Ascending aorta (tissue), 2 donors: ENCODE results near the gene KCNMA1. TPM values are rescaled to one million over a fixed set of nuclear protein-coding genes. Genes with fewer than 3 reads are reported as not detected.

Source experiments
- DNase-seq, 2 donors: peaks; one replicate each; pipeline ENCODE4 v3.0.0-alpha.2; 2019; ENCODE audit warnings: low spot score in 2 of 2
- H3K27ac ChIP-seq, 2 donors: fragments of 200-600 bp; sonication (generic); one replicate each; pipeline ENCODE4 v1.5.1; 2016 to 2017; ENCODE audit warnings: mild to moderate bottlenecking in 1 of 2
- H3K27me3 ChIP-seq: fragments of 200-600 bp; sonication (generic); one replicate; pipeline ENCODE4 v1.5.1; 2017
- H3K36me3 ChIP-seq, 2 donors: fragments of 200-600 bp; sonication (generic); one replicate each; pipeline ENCODE4 v1.5.1; 2016
- H3K4me1 ChIP-seq, 2 donors: fragments of 200-600 bp; sonication (generic); one replicate each; pipeline ENCODE4 v1.5.1; 2016 to 2017; ENCODE audit warnings: mild to moderate bottlenecking in 1 of 2
- H3K4me3 ChIP-seq, 2 donors: fragments of 200-600 bp; sonication (generic); one replicate each; pipeline ENCODE4 v1.5.1; 2016 to 2017; ENCODE audit warnings: mild to moderate bottlenecking in 1 of 2
- H3K9me3 ChIP-seq, 2 donors: fragments of 200-600 bp; sonication (generic); one replicate each; pipeline ENCODE4 v1.5.1; 2016
- intact Hi-C: fragments of 100-400 bp; cut with DNase I; formaldehyde crosslinking; loops from one replicate; pipeline ENCODE4 v1.15.1; 2023
- total RNA-seq: library from RNA; depleted of rRNA; stranded (reverse); fragments of >200 nt; gene quantifications from one replicate; pipeline ENCODE4 v1.1.0, GENCODE V29; 2016
- TF ChIP-seq, protein P1 (sequence below), 3 experiments: fragments of 200-600 bp in 2 of 3; fragments of 450-650 bp in 1 of 3; sonication (generic) in 2 of 3; IDR thresholded peaks; one replicate each; pipeline ENCODE4 v1.5.1; 2016 to 2019; ENCODE audit warnings: antibody characterized with exemption in 3 of 3, mild to moderate bottlenecking in 1 of 3, moderate library complexity in 1 of 3

KCNMA1 gene
- total RNA-seq, 1 donor from 2014 or later: 28.6 TPM

DNA sequence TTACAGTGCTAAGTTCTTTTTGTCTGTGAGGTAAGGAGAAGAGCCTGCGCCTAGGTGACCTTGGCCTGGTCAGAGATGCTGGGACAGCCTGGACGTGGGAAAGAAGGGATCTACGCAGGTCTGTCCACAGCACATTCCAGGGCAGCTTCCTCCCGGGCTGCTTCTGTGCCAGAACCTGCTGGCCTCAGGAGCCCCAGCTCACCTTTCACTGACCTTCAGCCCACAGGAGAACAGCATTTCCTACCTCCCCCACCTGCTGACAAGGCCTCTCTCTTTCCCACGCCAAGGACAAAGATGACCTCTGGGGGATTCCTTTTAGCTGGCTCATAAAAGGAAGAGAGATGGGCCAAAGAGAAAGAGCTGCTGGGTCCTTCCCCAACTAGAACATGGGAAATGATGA, 260.6 kb downstream of the KCNMA1 start:
- H3K4me1 ChIP-seq: peaks cover 0 to 14% of the 10 kb centered on the region in 2 donors

DNA sequence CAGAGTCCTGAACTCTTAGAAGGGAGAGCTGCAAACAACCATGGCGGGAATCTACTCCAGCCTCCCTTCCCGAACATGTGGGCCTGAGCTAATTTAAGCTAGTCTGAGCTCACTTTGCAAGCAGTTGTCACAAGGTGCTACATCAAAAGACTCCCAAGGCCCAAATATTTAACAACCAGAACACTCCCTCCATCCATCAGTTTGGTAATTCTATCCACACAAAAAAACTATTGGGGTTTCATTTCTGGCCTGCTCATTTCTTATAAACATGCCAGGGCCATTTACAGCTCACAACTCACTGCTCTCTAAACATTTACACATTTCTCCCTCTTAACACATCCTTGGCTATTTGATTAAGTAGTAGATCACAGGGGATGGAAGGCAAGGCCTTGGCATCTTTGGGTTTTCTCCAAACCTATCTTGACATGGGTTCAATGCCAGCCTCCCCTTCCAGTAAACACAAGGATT, 263.4 kb downstream of the KCNMA1 start:
- Histone ChIP-seq H3K4me3 (no peak overlapping the region), H3K36me3 (no peaks in the 10 kb centered on the region), H3K9me3 (peaks cover 0 to 2% of the 10 kb centered on the region in 2 donors), H3K4me1 (peaks cover 0 to 19% of the 10 kb centered on the region in 2 donors), H3K27ac (peak overlapping the region; percentile 33 to 39), H3K27me3 (no peaks in the 10 kb centered on the region)
- peak in 1 of 2 donors; percentile 54 for DNase-seq
- TF ChIP-seq, protein P1, sequence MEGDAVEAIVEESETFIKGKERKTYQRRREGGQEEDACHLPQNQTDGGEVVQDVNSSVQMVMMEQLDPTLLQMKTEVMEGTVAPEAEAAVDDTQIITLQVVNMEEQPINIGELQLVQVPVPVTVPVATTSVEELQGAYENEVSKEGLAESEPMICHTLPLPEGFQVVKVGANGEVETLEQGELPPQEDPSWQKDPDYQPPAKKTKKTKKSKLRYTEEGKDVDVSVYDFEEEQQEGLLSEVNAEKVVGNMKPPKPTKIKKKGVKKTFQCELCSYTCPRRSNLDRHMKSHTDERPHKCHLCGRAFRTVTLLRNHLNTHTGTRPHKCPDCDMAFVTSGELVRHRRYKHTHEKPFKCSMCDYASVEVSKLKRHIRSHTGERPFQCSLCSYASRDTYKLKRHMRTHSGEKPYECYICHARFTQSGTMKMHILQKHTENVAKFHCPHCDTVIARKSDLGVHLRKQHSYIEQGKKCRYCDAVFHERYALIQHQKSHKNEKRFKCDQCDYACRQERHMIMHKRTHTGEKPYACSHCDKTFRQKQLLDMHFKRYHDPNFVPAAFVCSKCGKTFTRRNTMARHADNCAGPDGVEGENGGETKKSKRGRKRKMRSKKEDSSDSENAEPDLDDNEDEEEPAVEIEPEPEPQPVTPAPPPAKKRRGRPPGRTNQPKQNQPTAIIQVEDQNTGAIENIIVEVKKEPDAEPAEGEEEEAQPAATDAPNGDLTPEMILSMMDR (IDR thresholded peaks at IDR 0.05): no peak
- intact Hi-C loops: no loop called here

More for the DNA sequence above, 260.6 kb downstream of the KCNMA1 start:
- no peak overlapping the region for H3K27ac ChIP-seq
- DNase-seq: peak in 1 of 2 donors; percentile 12
- TF ChIP-seq, protein P1 (IDR thresholded peaks at IDR 0.05): no peak
- no peaks in the 10 kb centered on the region for H3K36me3 ChIP-seq
- no peak overlapping the region for H3K4me3 ChIP-seq
- no peaks in the 10 kb centered on the region for H3K27me3 ChIP-seq
- H3K9me3 ChIP-seq: no peaks in the 10 kb centered on the region
- intact Hi-C loops: no loop called here

DNA sequence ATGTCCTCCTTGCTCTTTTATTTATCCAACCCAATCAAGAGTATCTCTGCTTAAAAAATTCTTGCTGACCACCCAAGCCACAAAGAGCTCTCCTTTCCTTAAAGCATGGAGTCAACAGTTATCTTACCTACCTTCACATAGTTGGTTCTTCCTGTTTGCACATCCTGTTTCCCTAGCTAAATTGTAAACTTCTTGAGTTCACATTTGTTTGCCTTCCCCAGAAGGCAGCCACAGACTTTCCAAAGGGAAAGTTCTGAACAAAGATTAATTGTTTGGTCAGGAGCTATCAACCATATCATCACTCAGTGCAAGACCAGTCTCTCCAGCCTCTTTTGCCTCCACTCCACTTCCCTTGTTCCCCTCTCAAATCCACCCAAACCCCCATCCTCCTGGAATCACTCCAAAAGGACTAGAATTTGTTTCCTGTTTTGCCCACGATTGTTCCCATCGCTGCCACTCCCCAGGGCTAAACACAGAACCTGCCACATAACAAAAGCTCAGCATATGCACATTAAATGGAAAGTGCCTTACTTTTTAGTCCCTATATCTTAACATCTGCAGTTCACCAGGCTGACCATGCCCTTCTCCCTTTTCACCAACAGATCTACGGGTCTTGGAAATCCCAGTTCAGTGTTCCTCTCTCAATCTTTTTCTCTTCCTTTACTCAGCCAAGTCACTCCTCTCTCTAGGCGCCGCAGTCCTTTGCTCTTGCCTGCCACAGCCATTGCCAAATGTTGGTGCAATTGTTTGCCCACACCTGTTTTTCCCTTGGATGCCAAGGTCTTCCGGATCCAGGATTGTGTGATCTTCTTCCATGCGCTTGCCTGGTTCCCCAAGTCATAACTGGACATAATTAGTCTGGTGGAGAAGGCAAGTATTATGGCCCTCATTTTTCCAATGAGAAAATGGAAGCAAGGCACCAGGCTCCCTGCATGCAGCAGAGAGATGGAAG, 265.5 kb downstream of the KCNMA1 start:
- DNase-seq: peak in 1 of 2 donors; percentile 27
- peaks cover 0 to 9% of the 10 kb centered on the region in 2 donors for H3K9me3 ChIP-seq
- H3K4me3 ChIP-seq: no peak overlapping the region
- intact Hi-C loops: no loop called here
- H3K27ac ChIP-seq: no peak overlapping the region
- TF ChIP-seq, protein P1 (IDR thresholded peaks at IDR 0.05): no peak
- no peaks in the 10 kb centered on the region for H3K27me3 ChIP-seq
- no peaks in the 10 kb centered on the region for H3K36me3 ChIP-seq
- H3K4me1 ChIP-seq: peaks cover 0 to 16% of the 10 kb centered on the region in 2 donors

DNA sequence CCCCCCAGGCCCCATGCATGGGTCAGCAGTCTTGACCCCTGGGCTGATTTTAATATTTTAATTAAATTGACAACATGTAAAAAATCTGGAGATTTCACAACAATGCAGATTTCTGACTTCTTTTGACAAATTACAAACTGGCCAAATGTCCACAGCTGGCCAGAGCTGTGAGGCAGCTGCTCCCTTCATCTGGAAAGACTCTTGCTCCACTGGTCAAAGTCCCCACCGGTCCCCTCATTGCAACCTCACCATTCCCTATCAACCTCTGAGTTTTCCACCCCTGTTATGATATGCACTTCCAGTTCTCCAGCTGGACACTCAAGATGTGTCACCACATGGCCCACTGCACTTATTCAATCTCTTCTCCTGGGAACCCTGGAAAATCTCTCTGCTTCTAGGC, 266.2 kb downstream of the KCNMA1 start:
- TF ChIP-seq, protein P1 (IDR thresholded peaks at IDR 0.05): no peak
- Histone ChIP-seq H3K27ac (no peak overlapping the region), H3K4me3 (no peak overlapping the region), H3K9me3 (peaks cover 0 to 9% of the 10 kb centered on the region in 2 donors), H3K36me3 (no peaks in the 10 kb centered on the region), H3K27me3 (no peaks in the 10 kb centered on the region), H3K4me1 (peaks cover 0 to 16% of the 10 kb centered on the region in 2 donors)
- peak in 1 of 2 donors; percentile 11 for DNase-seq
- intact Hi-C loops: no loop called here

DNA sequence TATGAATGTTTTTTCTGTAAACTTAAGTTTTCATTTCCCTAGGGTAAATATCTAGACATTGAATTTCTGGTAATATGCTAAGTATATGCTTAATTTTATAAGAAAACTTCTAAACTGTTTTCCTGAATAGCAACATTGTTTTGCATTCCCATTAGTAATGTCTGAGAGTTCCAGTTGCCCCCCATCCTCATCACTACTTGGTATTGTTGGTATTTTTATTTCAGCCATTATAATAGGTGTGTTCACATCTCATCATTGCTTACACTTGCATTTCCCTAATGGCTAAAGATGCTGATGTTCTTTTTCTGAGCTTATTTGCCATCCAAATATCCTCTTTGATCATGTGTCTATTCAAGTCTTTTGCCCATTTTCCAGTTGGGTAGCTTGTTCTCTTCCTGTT, 269.6 kb downstream of the KCNMA1 start:
- intact Hi-C loops: no loop called here
- H3K27me3 ChIP-seq: no peaks in the 10 kb centered on the region
- no peak overlapping the region for H3K4me3 ChIP-seq
- TF ChIP-seq, protein P1 (IDR thresholded peaks at IDR 0.05): no peak
- DNase-seq: no peak
- H3K27ac ChIP-seq: no peak overlapping the region
- H3K36me3 ChIP-seq: no peaks in the 10 kb centered on the region
- peaks cover 0 to 5% of the 10 kb centered on the region in 2 donors for H3K4me1 ChIP-seq
- H3K9me3 ChIP-seq: peaks cover 0 to 9% of the 10 kb centered on the region in 2 donors
